Mesothelial cell of epicardium (in vitro differentiated cells): Measurements from ENCODE around the gene B4GALT5. TPM values are rescaled to one million over a fixed set of nuclear protein-coding genes. Genes with fewer than 3 reads are reported as not detected.
A peak's percentile ranks its signal among the peaks of the same experiment; 100 is the strongest.

ENCODE experiments used
- DNase-seq, 2 experiments: peaks; one replicate each; pipeline ENCODE4 v3.0.0; 2021; ENCODE audit warnings: low spot score in 2 of 2; ENCODE audit not compliant: unreplicated experiment in 2 of 2
- H3K27ac Mint-ChIP-seq: 2 replicates; pipeline ENCODE4 v1.8.0; 2021; ENCODE audit warnings: mixed read lengths
- H3K27me3 Mint-ChIP-seq: 2 replicates; pipeline ENCODE4 v1.8.0; 2021; ENCODE audit warnings: low read depth, mixed read lengths
- H3K36me3 Mint-ChIP-seq: 2 replicates; pipeline ENCODE4 v1.8.0; 2021; ENCODE audit warnings: mixed read lengths
- H3K4me1 Mint-ChIP-seq: 2 replicates; pipeline ENCODE4 v1.8.0; 2021; ENCODE audit warnings: mixed read lengths
- H3K4me3 Mint-ChIP-seq: 2 replicates; pipeline ENCODE4 v1.8.0; 2021; ENCODE audit warnings: mild to moderate bottlenecking, moderate library complexity, mixed read lengths
- H3K9me3 Mint-ChIP-seq: 2 replicates; pipeline ENCODE4 v1.8.0; 2021; ENCODE audit warnings: mixed read lengths
- total RNA-seq: library from RNA; stranded (reverse); gene quantifications from 3 replicates; pipeline ENCODE4 v1.2.1, GENCODE V29; 2021
- TF ChIP-seq, protein P1 (sequence below): fragments of 200-600 bp; sonication (generic); IDR thresholded peaks from one replicate; pipeline ENCODE4 v1.5.0; 2021; ENCODE audit warnings: antibody characterized with exemption; ENCODE audit not compliant: unreplicated experiment

B4GALT5 gene
- total RNA-seq, 1 donor from 2014 or later: 52.6 TPM

GRCh38 chr20:49583669-49584417 lies 129.8 kb downstream of the B4GALT5 start:
- Mint-ChIP-seq H3K36me3 (peaks cover 5% of the 10 kb centered on the region), H3K4me3 (no peak overlapping the region), H3K27me3 (no peaks in the 10 kb centered on the region), H3K27ac (peak overlapping the region; percentile 67), H3K4me1 (peaks cover 64% of the 10 kb centered on the region), H3K9me3 (peaks cover 7% of the 10 kb centered on the region)
- DNase-seq: no peak
- TF ChIP-seq, protein P1, sequence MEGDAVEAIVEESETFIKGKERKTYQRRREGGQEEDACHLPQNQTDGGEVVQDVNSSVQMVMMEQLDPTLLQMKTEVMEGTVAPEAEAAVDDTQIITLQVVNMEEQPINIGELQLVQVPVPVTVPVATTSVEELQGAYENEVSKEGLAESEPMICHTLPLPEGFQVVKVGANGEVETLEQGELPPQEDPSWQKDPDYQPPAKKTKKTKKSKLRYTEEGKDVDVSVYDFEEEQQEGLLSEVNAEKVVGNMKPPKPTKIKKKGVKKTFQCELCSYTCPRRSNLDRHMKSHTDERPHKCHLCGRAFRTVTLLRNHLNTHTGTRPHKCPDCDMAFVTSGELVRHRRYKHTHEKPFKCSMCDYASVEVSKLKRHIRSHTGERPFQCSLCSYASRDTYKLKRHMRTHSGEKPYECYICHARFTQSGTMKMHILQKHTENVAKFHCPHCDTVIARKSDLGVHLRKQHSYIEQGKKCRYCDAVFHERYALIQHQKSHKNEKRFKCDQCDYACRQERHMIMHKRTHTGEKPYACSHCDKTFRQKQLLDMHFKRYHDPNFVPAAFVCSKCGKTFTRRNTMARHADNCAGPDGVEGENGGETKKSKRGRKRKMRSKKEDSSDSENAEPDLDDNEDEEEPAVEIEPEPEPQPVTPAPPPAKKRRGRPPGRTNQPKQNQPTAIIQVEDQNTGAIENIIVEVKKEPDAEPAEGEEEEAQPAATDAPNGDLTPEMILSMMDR: no peak

GRCh38 chr20:49583343-49583668 lies 130.4 kb downstream of the B4GALT5 start:
- Mint-ChIP-seq H3K27ac (peak overlapping the region; percentile 67), H3K4me1 (peaks cover 60% of the 10 kb centered on the region), H3K4me3 (no peak overlapping the region), H3K36me3 (peaks cover 5% of the 10 kb centered on the region), H3K27me3 (no peaks in the 10 kb centered on the region), H3K9me3 (peaks cover 7% of the 10 kb centered on the region)
- TF ChIP-seq, protein P1: no peak
- no peak for DNase-seq

Other genes starting within 250 kb of the B4GALT5 start
- gene KCNB1, start 231.2 kb downstream of the B4GALT5 start, total RNA-seq: 0.51 to 1.1 TPM (median 0.52 TPM) in 3 replicates
- 113 to 118 TPM (median 117 TPM) in 3 replicates for gene PTGIS, start 145.7 kb downstream of the B4GALT5 start, total RNA-seq
- 9.7 to 11.9 TPM (median 10.6 TPM) in 3 replicates for gene SLC9A8, start 99.0 kb upstream of the B4GALT5 start, total RNA-seq
- gene SPATA2, start 201.7 kb upstream of the B4GALT5 start, total RNA-seq: 8.0 to 8.8 TPM (median 8.1 TPM) in 3 replicates
- 54.2 to 57.1 TPM (median 54.5 TPM) in 3 replicates for gene RNF114, start 222.5 kb upstream of the B4GALT5 start, total RNA-seq